Lower leg skin (tissue), 3 donors: ENCODE results near the gene FAM53B.

ENCODE experiments used
- CTCF ChIP-seq, 3 donors: fragments of 450-650 bp; IDR thresholded peaks; one replicate each; pipeline ENCODE4 v1.5.1; 2016; ENCODE audit warnings: antibody characterized with exemption in 3 of 3, mild to moderate bottlenecking in 3 of 3, moderate library complexity in 2 of 3
- POLR2A ChIP-seq, 2 donors: fragments of 450-650 bp; IDR thresholded peaks; one replicate each; pipeline ENCODE4 v1.6.1; 2016 to 2017; ENCODE audit warnings: antibody characterized with exemption in 2 of 2, mild to moderate bottlenecking in 1 of 2, moderate library complexity in 1 of 2

- TF ChIP-seq CTCF (IDR thresholded peaks at IDR 0.05) (no peak), POLR2A (IDR thresholded peaks at IDR 0.05) (no peak)
Measured at GRCh38 chr10:124683814-124684213, 60.4 kb downstream of the FAM53B start.
